ENCODE measurements around the gene LRMDA.

DNA sequence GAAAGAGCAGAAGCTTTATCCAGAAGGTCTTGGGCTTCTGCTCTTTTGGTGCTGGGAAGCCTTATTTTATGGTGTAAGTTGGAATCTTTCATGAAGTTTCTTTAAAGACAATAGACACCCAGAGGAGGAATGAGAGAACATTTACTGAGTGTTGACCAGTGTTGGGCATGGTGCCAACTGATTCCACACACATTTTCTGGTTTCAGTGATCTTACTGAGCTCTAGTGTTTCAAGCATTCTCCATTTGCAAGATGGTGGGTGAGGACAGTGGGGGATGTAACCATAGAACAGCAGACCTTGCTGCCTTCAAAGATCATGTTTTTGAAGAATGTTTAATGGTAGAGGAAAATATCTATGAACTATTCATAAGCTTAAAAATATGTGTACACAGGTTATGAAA lies 114.6 kb downstream of the LRMDA start:
- TF ChIP-seq POLR2A (IDR thresholded peaks at IDR 0.05): no peak
- TF ChIP-seq, protein P1, sequence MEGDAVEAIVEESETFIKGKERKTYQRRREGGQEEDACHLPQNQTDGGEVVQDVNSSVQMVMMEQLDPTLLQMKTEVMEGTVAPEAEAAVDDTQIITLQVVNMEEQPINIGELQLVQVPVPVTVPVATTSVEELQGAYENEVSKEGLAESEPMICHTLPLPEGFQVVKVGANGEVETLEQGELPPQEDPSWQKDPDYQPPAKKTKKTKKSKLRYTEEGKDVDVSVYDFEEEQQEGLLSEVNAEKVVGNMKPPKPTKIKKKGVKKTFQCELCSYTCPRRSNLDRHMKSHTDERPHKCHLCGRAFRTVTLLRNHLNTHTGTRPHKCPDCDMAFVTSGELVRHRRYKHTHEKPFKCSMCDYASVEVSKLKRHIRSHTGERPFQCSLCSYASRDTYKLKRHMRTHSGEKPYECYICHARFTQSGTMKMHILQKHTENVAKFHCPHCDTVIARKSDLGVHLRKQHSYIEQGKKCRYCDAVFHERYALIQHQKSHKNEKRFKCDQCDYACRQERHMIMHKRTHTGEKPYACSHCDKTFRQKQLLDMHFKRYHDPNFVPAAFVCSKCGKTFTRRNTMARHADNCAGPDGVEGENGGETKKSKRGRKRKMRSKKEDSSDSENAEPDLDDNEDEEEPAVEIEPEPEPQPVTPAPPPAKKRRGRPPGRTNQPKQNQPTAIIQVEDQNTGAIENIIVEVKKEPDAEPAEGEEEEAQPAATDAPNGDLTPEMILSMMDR (IDR thresholded peaks at IDR 0.05): no peak
